HG03571 (cell line): Measurements from ENCODE around the gene CACNA2D1.
A peak's percentile ranks its signal among the peaks of the same experiment; 100 is the strongest.

Source experiments
- ATAC-seq: cut with Tn5 transposase; IDR thresholded peaks from one replicate; pipeline ENCODE4 v1.9.1; 2021; ENCODE audit not compliant: unreplicated experiment

The CACNA2D1 gene

GRCh38 chr7:82128546-82128945 is 315.0 kb downstream of the CACNA2D1 start:
- no peak for ATAC-seq

GRCh38 chr7:82126576-82126975 is 317.0 kb downstream of the CACNA2D1 start:
- no peak for ATAC-seq

GRCh38 chr7:82124445-82124844 is 319.1 kb downstream of the CACNA2D1 start:
- ATAC-seq: no peak

GRCh38 chr7:82122275-82122674 is 321.3 kb downstream of the CACNA2D1 start:
- ATAC-seq: no peak

- ATAC-seq: no peak
Measured at GRCh38 chr7:82114237-82114636, 329.3 kb downstream of the CACNA2D1 start.

GRCh38 chr7:82110146-82110840 is 333.3 kb downstream of the CACNA2D1 start:
- ATAC-seq: no peak

GRCh38 chr7:82109288-82109687 is 334.3 kb downstream of the CACNA2D1 start:
- no peak for ATAC-seq

GRCh38 chr7:82106201-82106600 is 337.4 kb downstream of the CACNA2D1 start:
- no peak for ATAC-seq

- ATAC-seq: no peak
Measured at GRCh38 chr7:82105463-82105862, 338.1 kb downstream of the CACNA2D1 start.

- ATAC-seq: no peak
Measured at GRCh38 chr7:82098414-82098813, 345.2 kb downstream of the CACNA2D1 start.

GRCh38 chr7:82091126-82091684 is 352.4 kb downstream of the CACNA2D1 start:
- no peak for ATAC-seq

GRCh38 chr7:82087099-82087498 is 356.5 kb downstream of the CACNA2D1 start:
- no peak for ATAC-seq

- ATAC-seq: no peak
Measured at GRCh38 chr7:82085116-82085515, 358.5 kb downstream of the CACNA2D1 start.

GRCh38 chr7:82081644-82082224 is 361.8 kb downstream of the CACNA2D1 start:
- no peak for ATAC-seq

GRCh38 chr7:82080254-82080927 is 363.2 kb downstream of the CACNA2D1 start:
- ATAC-seq: peak; percentile 54

- no peak for ATAC-seq
Measured at GRCh38 chr7:82079527-82079926, 364.1 kb downstream of the CACNA2D1 start.

- ATAC-seq: no peak
Measured at GRCh38 chr7:82078807-82079206, 364.8 kb downstream of the CACNA2D1 start.

- no peak for ATAC-seq
Measured at GRCh38 chr7:82071468-82071867, 372.1 kb downstream of the CACNA2D1 start.

- no peak for ATAC-seq
Measured at GRCh38 chr7:82067628-82068264, 375.8 kb downstream of the CACNA2D1 start.

- ATAC-seq: no peak
Measured at GRCh38 chr7:82057476-82057875, 386.1 kb downstream of the CACNA2D1 start.

GRCh38 chr7:82056282-82056681 is 387.3 kb downstream of the CACNA2D1 start:
- ATAC-seq: no peak
